Neural progenitor cell (in vitro differentiated cells): ENCODE data around the gene ASCL5. TPM values are rescaled to one million over a fixed set of nuclear protein-coding genes. Genes with fewer than 3 reads are reported as not detected.

ENCODE experiments used
- DNase-seq: peaks from one replicate; pipeline ENCODE4 v3.0.0-alpha.2; 2016; ENCODE audit warnings: low spot score
- H2AFZ ChIP-seq: fragments of 200-600 bp; sonication (generic); replicated peaks from 2 replicates; pipeline ENCODE4 v1.6.1; 2016; ENCODE audit warnings: antibody characterized with exemption
- H3F3A ChIP-seq: fragments of 200-600 bp; sonication (generic); 2 replicates; pipeline ENCODE4 v1.6.1; 2016; ENCODE audit warnings: antibody characterized with exemption, low read depth
- H3K27ac ChIP-seq: fragments of 200-600 bp; sonication (generic); 2 replicates; pipeline ENCODE4 v1.5.1; 2016; ENCODE audit warnings: mild to moderate bottlenecking
- H3K27me3 ChIP-seq: fragments of 200-600 bp; sonication (generic); 2 replicates; pipeline ENCODE4 v1.6.1; 2016; ENCODE audit warnings: mild to moderate bottlenecking, moderate library complexity
- H3K36me3 ChIP-seq: fragments of 200-600 bp; sonication (generic); 2 replicates; pipeline ENCODE4 v1.5.1; 2016
- H3K4me1 ChIP-seq: fragments of 200-600 bp; sonication (generic); 2 replicates; pipeline ENCODE4 v1.6.1; 2016; ENCODE audit warnings: mixed run types
- H3K4me2 ChIP-seq: fragments of 200-600 bp; sonication (generic); 2 replicates; pipeline ENCODE4 v1.6.1; 2016
- H3K4me3 ChIP-seq: fragments of 200-600 bp; sonication (generic); 2 replicates; pipeline ENCODE4 v1.5.1; 2016
- H3K79me2 ChIP-seq: fragments of 200-600 bp; sonication (generic); 2 replicates; pipeline ENCODE4 v1.6.1; 2016; ENCODE audit warnings: low read depth
- H3K9ac ChIP-seq: fragments of 200-600 bp; sonication (generic); 2 replicates; pipeline ENCODE4 v1.6.1; 2016
- H3K9me3 ChIP-seq: fragments of 200-600 bp; sonication (generic); 2 replicates; pipeline ENCODE4 v1.5.1; 2016; ENCODE audit warnings: low read depth
- H4K20me1 ChIP-seq: fragments of 200-600 bp; sonication (generic); 2 replicates; pipeline ENCODE4 v1.6.1; 2016; ENCODE audit warnings: low read depth
- H3K27ac Mint-ChIP-seq: 3 replicates; pipeline ENCODE4 v1.8.0; 2021; ENCODE audit warnings: mixed read lengths
- H3K27me3 Mint-ChIP-seq: 2 replicates; pipeline ENCODE4 v1.8.0; 2022; ENCODE audit warnings: low read depth, mild to moderate bottlenecking, inconsistent platforms, moderate library complexity, mixed read lengths; ENCODE audit not compliant: insufficient read depth
- H3K36me3 Mint-ChIP-seq: 3 replicates; pipeline ENCODE4 v1.8.0; 2021; ENCODE audit warnings: mixed read lengths
- H3K4me1 Mint-ChIP-seq: 3 replicates; pipeline ENCODE4 v1.8.0; 2021; ENCODE audit warnings: mixed read lengths
- H3K4me3 Mint-ChIP-seq: 3 replicates; pipeline ENCODE4 v1.8.0; 2021; ENCODE audit warnings: mild to moderate bottlenecking, moderate library complexity, mixed read lengths
- H3K9me3 Mint-ChIP-seq: 3 replicates; pipeline ENCODE4 v1.8.0; 2020; ENCODE audit warnings: mixed read lengths
- EZH2 ChIP-seq: fragments of 200-600 bp; sonication (generic); IDR thresholded peaks from 2 replicates; pipeline ENCODE4 v1.6.1; 2017; ENCODE audit warnings: antibody characterized with exemption, mild to moderate bottlenecking, moderate library complexity
- EZH2phosphoT487 ChIP-seq: fragments of 200-600 bp; sonication (generic); IDR thresholded peaks from 2 replicates; pipeline ENCODE4 v1.6.1; 2017; ENCODE audit warnings: antibody characterized with exemption
- total RNA-seq: library from RNA; depleted of rRNA; stranded (reverse); fragments of >200 nt; gene quantifications from 2 replicates; pipeline ENCODE4 v1.2.3, GENCODE V29; 2015; ENCODE audit warnings: low replicate concordance
- TF ChIP-seq, protein P1 (sequence below): fragments of 200-600 bp; sonication (generic); IDR thresholded peaks from 2 replicates; pipeline ENCODE4 v1.5.1; 2017; ENCODE audit warnings: antibody characterized with exemption, mild to moderate bottlenecking

Gene ASCL5
- total RNA-seq, 1 donor from 2014 or later: not detected

DNA sequence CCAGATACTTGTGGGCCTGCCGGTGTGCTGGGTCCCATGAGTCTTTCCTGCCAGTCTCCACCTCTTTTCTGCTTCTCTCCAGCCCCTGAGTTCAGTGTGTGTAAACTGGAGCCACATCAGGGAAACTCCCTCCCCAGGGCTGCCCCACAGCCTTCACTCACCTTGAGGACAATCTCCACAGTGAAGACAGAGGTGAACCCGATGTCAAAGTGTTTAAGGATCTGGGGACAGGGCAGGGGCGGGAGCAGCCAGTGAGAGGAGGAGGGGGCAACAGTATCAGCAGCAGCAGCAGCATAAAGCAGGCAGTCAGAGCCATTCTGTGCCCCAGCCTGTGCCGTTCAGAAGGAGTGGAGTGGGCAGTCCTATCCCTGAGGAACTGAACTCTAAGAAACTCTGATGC, 58.0 kb downstream of the ASCL5 start:
- Mint-ChIP-seq H3K4me1 (peaks cover 33% of the 10 kb centered on the region), H3K9me3 (no peaks in the 10 kb centered on the region), H3K4me3 (no peak overlapping the region), H3K27ac (peak overlapping the region; percentile 81), H3K27me3 (peaks cover 25% of the 10 kb centered on the region), H3K36me3 (no peaks in the 10 kb centered on the region)
- TF ChIP-seq EZH2phosphoT487 (no peak), EZH2 (no peak)
- TF ChIP-seq, protein P1, sequence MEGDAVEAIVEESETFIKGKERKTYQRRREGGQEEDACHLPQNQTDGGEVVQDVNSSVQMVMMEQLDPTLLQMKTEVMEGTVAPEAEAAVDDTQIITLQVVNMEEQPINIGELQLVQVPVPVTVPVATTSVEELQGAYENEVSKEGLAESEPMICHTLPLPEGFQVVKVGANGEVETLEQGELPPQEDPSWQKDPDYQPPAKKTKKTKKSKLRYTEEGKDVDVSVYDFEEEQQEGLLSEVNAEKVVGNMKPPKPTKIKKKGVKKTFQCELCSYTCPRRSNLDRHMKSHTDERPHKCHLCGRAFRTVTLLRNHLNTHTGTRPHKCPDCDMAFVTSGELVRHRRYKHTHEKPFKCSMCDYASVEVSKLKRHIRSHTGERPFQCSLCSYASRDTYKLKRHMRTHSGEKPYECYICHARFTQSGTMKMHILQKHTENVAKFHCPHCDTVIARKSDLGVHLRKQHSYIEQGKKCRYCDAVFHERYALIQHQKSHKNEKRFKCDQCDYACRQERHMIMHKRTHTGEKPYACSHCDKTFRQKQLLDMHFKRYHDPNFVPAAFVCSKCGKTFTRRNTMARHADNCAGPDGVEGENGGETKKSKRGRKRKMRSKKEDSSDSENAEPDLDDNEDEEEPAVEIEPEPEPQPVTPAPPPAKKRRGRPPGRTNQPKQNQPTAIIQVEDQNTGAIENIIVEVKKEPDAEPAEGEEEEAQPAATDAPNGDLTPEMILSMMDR: no peak
- H3K4me3 ChIP-seq: no peak overlapping the region
- H4K20me1 ChIP-seq: no peaks in the 10 kb centered on the region
- H3K27ac ChIP-seq: no peak overlapping the region
- H3K9ac ChIP-seq: no peak overlapping the region
- no peaks in the 10 kb centered on the region for H3K79me2 ChIP-seq
- peak overlapping the region; percentile 24 for H3K4me2 ChIP-seq
- peak overlapping the region; percentile 79 for H2AFZ ChIP-seq
- no peaks in the 10 kb centered on the region for H3K27me3 ChIP-seq
- peaks cover 8% of the 10 kb centered on the region for H3K4me1 ChIP-seq
- no peaks in the 10 kb centered on the region for H3K36me3 ChIP-seq
- no peaks in the 10 kb centered on the region for H3K9me3 ChIP-seq
- DNase-seq: no peak
- no peaks in the 10 kb centered on the region for H3F3A ChIP-seq

DNA sequence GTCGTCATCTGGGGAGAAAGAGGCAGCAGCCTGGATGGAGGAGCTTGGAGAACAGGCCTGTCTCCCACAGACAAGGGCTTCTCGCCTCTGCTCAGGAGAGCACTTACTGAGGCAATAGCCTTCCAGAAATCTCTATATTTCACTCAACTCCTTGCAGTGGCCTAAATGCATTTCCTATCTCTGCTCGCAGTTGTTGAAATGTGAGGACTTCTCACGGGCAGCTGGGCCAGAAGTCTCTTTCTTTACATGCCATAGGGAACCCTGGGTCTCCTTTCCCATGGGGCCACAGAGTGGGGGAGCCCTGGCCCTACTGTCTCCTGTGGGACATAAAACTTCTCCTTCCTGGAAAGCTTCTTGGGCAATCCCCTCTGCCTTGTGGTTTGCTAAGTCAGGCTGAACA, 60.0 kb downstream of the ASCL5 start:
- DNase-seq: no peak
- Histone ChIP-seq H3K4me1 (peaks cover 19% of the 10 kb centered on the region), H3K4me2 (no peak overlapping the region), H3K27ac (no peak overlapping the region), H2AFZ (no peak overlapping the region), H3K79me2 (no peaks in the 10 kb centered on the region), H3K9ac (no peak overlapping the region), H3K4me3 (no peak overlapping the region), H3F3A (no peaks in the 10 kb centered on the region), H3K27me3 (no peaks in the 10 kb centered on the region), H3K36me3 (no peaks in the 10 kb centered on the region), H3K9me3 (no peaks in the 10 kb centered on the region), H4K20me1 (no peaks in the 10 kb centered on the region)
- TF ChIP-seq EZH2 (no peak), EZH2phosphoT487 (no peak)
- TF ChIP-seq, protein P1: no peak
- Mint-ChIP-seq H3K27ac (no peak overlapping the region), H3K4me3 (no peak overlapping the region), H3K9me3 (no peaks in the 10 kb centered on the region), H3K4me1 (peaks cover 43% of the 10 kb centered on the region), H3K36me3 (no peaks in the 10 kb centered on the region), H3K27me3 (peaks cover 19% of the 10 kb centered on the region)

DNA sequence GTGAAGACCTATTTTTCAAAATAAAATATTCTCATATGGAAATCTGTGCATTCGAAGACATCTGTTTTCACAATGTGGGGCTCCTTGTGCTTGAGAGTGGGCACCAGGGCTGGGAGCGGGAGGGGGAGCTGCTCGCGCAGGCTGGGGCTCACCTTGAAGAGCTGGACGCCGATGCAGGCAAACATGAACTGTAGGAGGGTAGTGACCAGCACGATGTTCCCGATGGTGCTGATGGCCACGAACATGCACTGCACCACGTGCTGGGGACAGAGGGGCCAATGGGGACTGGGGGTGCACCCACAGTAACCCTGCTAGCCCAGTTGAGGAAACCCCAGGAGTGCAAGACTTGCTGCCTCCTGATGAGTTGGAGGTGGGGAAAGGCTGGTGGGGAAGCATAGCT, 61.3 kb downstream of the ASCL5 start:
- DNase-seq: no peak
- peaks cover 23% of the 10 kb centered on the region for H3K27me3 Mint-ChIP-seq
- H3K4me3 Mint-ChIP-seq: no peak overlapping the region
- no peaks in the 10 kb centered on the region for H3K79me2 ChIP-seq
- H3K27ac ChIP-seq: no peak overlapping the region
- no peak overlapping the region for H3K4me2 ChIP-seq
- no peaks in the 10 kb centered on the region for H4K20me1 ChIP-seq
- H3K4me1 Mint-ChIP-seq: peaks cover 42% of the 10 kb centered on the region
- no peak overlapping the region for H3K4me3 ChIP-seq
- no peaks in the 10 kb centered on the region for H3K27me3 ChIP-seq
- H3K9me3 Mint-ChIP-seq: no peaks in the 10 kb centered on the region
- peaks cover 19% of the 10 kb centered on the region for H3K4me1 ChIP-seq
- no peak overlapping the region for H2AFZ ChIP-seq
- TF ChIP-seq, protein P1: no peak
- TF ChIP-seq EZH2 (no peak), EZH2phosphoT487 (no peak)
- H3K27ac Mint-ChIP-seq: no peak overlapping the region
- H3K9ac ChIP-seq: no peak overlapping the region
- no peaks in the 10 kb centered on the region for H3F3A ChIP-seq
- H3K36me3 ChIP-seq: no peaks in the 10 kb centered on the region
- H3K36me3 Mint-ChIP-seq: no peaks in the 10 kb centered on the region
- H3K9me3 ChIP-seq: no peaks in the 10 kb centered on the region
